Activated gamma-delta T cell (primary cell): ENCODE measurements around the gene ZNF746.
"Not testable (repeated sequence)": the region's sequence is repeated elsewhere in the genome, so short reads cannot be mapped to it uniquely, and the experiment has no call there.

Source experiments
- DNase-seq: peaks from one replicate; lab custom pipeline; 2025; lab: John Stamatoyannopoulos, UW
- total RNA-seq, 2 donors: gene quantifications; one replicate each; lab custom pipeline; 2026; lab: John Stamatoyannopoulos, UW

ZNF746 gene
- 43.9 to 52.5 reads per million in 2 donors for total RNA-seq

DNA sequence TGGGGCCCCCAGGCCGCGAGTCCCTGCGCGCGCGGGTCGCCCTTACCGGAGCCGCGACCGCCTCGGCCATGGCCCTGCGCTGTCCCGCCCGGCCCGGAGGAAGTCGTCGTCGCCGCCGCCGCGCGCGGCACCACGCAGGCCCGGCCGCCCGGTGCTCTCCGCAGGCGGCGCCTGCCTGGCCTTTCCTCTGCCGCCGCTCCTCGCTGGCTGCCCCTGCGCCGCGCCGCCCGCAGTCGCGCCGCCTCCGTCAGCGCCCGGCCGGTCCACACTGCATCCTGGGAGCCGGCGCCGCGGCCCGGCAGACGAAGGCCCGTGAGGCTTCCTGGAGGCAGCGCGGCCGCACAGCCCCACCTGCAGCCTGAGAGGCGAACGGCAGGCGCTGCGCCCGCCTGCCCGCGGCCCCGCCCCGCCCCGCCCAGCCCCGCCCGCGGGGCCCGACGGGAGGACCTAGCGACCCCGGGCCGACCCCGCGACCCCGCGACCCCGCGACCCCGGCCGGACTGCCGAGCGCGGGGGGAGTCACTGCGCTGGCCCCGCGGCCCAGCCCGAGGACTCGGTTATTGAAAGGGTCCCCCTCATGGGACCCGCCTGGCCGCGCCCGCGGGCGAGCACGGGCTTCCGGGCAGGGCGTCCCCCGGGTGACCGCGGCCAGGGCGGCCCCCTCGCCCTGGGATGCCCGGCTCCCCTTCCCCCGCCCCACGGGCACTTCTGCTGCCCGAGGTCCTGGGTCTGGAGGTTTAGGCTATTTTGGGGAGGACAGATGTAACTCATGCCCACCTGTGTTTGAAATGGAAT is at the start of gene ZNF746:
Gene ZNF746 (minus strand): TSS at position 343 of the 795 bp plus-strand sequence. CDS start 273 bp downstream, at position 70.
- peak; percentile 71 for DNase-seq

DNA sequence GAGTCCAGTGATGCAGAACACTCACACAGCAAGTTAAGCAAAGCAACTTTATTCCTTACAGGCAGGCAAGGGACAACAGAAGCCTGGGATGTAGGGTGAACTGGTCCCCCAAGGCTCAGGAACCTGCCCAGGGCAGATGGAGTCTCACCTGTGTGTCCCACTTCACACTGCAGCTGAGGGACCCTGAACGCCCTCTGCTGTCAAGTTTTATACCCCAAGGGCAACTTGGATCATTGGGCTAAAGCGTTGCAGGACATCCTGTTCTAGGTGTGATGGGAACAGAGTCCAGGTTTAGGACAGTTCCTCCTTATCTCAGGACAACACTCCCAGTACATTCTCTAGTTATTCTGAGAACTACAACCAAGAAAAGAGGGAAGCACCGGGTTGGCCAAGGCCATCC is 49.5 kb upstream of the ZNF746 start:
- DNase-seq = no peak

DNA sequence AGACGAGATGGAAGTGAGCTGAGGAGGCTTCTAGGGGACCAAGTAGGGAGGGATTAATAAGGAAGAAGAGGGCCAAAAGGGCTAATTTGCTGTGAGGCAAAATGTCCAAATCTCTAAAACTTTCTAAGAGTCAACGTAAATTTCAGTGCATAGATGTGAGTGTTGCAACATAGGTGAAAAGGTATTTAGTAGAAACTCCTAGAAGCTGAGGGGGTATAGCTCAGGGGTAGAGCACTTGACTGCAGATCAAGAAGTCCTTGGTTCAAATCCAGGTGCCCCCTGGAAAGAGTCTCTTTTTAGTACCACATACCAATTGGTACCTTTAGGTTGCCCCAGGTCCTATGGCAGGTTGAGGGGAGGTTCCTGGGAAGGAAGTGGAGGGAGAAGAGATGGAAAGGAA is 48.7 kb upstream of the ZNF746 start:
- no peak for DNase-seq

DNA sequence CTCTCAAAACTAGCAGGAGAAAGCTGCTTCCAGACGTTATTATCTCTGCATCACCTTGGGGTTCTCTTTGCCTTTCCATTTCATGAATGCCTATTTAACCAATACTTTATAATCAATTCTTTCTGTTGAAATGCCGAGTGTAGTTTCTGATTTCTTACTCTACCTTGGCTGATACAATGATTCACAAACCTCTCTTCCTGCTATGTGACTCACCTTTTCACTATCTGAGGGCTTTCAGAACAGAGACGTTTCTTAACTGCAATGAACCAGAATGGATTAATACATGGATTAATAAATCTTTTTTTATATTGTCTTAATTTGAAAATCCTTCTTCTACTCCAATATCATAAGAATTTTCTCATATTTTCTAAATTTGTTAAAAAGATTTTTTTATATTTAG is 46.4 kb upstream of the ZNF746 start:
- no peak for DNase-seq

DNA sequence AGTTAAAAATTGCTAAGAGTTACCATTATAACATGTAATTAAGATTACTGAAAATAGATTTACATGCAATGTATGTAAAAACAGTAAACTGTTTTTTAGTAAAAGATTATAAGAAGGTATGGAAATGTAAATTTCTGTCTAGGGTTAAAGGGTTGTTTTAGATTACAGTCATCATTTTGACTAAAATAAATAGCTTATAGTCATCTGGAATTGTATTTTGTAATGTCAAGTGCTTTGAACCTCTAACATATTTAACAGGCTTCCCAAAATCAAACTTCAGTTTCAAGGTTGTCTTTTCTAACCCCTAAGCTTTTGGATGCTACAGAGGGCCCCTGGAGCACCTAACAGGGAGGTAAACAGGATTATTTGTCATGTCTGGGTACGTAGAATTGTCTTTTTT is 35.0 kb upstream of the ZNF746 start:
- no peak for DNase-seq

GRCh38 chr7:149529136-149529718 is 31.6 kb upstream of the ZNF746 start:
- DNase-seq = no peak

GRCh38 chr7:149527414-149527813 is 29.8 kb upstream of the ZNF746 start:
- DNase-seq = no peak

DNA sequence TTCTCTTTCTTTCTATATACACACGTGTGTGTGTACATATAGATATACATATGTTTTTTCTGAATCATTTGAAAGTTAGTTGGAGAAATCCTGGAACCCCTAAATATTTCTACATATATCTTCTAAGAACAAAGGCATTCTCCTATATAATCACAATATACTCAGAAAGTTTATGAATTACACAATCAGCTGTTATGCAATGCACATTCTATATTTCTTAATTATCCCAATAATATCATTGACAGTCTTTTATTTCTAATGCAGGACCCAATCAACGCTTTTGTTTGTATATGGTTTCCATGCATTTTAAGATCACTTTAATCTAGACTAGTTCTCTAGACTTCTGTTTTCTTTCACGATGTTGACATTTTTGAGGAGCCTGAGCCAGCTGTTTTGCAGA is 27.7 kb upstream of the ZNF746 start:
- no peak for DNase-seq

DNA sequence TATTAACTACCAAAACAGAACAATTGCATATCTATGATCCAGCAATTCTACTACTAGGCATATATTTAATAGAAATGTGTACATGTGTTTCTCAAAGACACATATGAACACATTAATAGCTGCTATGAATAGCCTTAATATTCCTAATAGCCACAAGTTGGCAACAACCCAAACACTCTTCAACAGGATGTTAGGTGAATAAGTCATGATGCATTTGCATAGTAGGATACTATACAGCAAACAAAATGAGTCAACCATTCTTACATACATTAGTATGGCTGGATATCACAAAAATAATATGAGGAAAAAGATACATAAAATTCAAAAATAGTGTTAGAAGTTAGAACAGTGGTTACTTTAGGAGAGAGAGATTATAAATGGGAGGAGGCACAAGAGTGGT is 26.8 kb upstream of the ZNF746 start:
- DNase-seq = no peak

GRCh38 chr7:149510248-149510647 is 12.6 kb upstream of the ZNF746 start:
- no peak for DNase-seq

DNA sequence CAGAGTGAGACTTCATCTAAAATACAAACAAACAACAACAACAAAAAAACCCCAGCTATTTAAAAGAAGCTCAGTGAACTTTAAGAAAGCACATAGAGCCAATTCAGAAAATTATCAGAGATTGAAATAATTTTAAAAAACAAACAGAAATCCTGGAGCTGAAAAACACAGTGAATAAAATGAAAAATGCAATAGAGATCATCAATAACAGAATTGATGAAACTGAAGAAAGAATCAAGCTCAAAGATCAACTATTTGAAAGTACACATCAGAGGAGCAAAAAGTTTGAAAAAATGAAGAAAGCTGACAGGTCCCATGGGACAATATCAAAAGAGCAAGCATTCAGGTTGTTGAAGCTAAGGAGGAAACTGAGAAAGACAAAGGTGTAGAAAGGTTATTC is 12.2 kb upstream of the ZNF746 start:
- DNase-seq = no peak

DNA sequence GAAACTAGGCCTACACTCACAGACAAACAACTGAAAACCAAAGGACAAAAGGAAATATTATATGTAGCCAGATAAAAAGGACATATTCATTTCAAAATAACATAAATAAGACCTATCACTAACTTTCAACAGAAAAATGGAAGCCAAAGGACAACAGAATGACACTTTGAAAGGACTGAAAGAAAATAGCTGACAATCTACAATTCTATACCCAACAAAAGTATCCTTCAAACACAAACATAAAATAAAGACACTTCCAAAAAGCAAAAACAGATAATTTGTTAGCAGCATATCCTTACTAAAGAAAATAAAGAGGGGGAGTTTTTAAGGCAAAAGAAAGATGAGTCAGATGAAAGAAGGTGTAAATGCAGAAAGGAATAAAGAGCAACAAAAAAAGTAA is 7.9 kb upstream of the ZNF746 start:
- DNase-seq = no peak

GRCh38 chr7:149501651-149502050 is 4.0 kb upstream of the ZNF746 start:
- no peak for DNase-seq

GRCh38 chr7:149500910-149501309 is 3.3 kb upstream of the ZNF746 start:
- DNase-seq = no peak

DNA sequence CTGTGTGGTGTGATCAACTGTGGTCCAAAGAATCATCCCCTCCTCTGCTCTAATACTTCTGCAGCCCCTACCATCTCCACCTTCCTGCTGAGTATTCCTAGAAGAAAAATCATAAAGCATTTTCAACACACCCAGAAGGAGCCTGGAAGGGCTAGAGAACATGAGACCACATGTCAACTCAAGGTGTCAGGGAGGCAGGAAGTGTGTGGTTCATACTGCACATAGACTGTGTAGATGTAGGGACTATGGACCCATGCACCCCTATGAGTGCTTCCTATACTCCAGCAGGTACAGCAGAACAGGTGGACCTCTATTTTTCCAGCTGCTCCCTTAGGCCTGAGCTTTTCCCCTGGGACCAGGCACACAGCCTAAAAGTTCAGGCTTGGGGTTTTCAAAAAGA is 2.6 kb upstream of the ZNF746 start:
- no peak for DNase-seq

GRCh38 chr7:149498811-149499210 is 1.2 kb upstream of the ZNF746 start:
- no peak for DNase-seq

GRCh38 chr7:149496642-149497391 is 792 bp downstream of the ZNF746 start:
- peak; percentile 46 for DNase-seq

GRCh38 chr7:149495785-149496641 is 1.6 kb downstream of the ZNF746 start:
- DNase-seq = no peak

- DNase-seq = no peak
Observed at GRCh38 chr7:149494738-149495368, 2.8 kb downstream of the ZNF746 start.

DNA sequence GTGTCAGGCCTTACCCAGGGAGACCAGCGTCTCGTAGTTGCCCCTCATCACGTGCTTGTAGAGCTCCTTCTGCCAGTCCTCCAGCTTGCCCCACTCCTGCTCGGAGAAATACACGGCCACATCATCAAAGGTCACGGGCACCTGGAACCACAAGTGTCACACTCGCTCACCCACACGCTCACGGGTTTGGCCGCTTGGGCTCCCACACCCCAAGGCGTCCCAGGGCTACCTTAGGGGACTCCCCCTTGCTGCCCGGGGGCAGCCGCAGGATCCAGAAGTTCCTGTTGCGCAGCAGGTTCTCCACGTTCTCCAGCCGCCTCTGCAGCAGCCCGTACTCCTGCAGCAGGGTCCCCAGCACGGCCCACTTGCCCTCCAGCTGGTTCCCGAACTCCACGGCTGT is 3.6 kb downstream of the ZNF746 start:
- DNase-seq = not testable (repeated sequence)

DNA sequence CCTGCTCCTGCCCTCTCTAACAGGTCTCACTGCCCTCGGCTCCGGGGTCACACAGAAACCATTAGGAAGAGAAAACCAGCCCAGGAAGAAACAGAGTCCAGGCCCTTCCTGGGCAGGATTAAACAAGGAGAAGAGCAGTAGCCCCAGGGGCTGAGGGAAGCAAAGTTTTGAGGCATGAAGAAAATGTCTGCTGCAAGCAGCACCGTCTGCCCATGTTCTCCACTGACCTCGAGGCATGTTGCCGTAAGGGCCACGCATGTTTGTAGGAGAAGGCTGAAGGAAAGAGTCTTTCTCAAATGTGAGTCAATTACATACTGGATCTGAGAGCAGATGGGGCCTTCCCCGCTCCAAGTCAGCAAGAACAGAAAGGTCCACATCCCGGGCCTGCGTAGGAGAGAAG is 4.2 kb downstream of the ZNF746 start:
- DNase-seq = no peak
